Measurements from ENCODE around the gene RAX2. TPM values are rescaled to one million over a fixed set of nuclear protein-coding genes. Genes with fewer than 3 reads are reported as not detected.

Gene RAX2
- total and polyA plus RNA-seq, 2 donors (not counting 3 experiments of a cell fraction or from before 2014, with no cell fraction given), result not detected

DNA sequence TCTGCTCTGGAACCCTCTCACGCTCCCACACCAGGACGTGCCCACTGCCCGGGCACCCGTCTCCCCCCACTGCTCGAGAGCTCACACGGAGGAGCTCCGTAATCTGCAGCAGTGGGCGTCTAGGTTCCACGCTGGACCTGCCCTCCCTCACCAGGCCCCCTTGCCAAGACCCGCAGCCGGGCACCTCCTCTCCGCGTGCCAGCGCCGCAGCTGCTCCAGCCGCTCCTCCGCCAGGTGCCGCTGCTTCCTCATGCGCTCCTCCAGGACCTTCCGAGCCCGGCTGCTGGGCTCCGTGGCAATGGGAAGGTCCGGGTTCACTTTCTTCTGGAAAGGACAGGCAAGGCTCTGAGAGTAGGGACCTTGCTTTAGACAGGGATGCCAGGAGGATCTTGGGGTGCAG lies 49.1 kb upstream of the RAX2 start:
- no peak overlapping the region for H3K27ac ChIP-seq (ENCODE audit: insufficient read depth, low read depth, low read length)
- H2AFZ ChIP-seq (ENCODE audit: low read depth, low read length), result no peak overlapping the region
- H3K9me1 ChIP-seq (replicated peaks; ENCODE audit: control insufficient read depth, extremely low read depth, insufficient read depth, low read length), result no peaks in the 10 kb centered on the region
- H3K79me2 ChIP-seq (ENCODE audit: control insufficient read depth, insufficient read depth, low read length), result no peaks in the 10 kb centered on the region
- no TSS peak for BruUV-seq (replicated peaks)
- intact Hi-C loops (cut with micrococcal nuclease), result no loop called here
- ChIA-PET POLR2A (no interaction called here), CTCF (interaction anchor here (0.7 to 1.4 kb wide), 5 partner anchors 24 to 90 kb away, joined by 3 to 8 read pairs (median 5); no protein-coding TSS in a partner anchor)
- TF ChIP-seq JUN (IDR thresholded peaks at IDR 0.05; ENCODE audit: borderline replicate concordance, insufficient read depth, insufficient read length, low read depth) (no peak), EZH2 (IDR thresholded peaks at IDR 0.05; ENCODE audit: borderline replicate concordance, low read depth, low read length, severe bottlenecking) (no peak), FOS (IDR thresholded peaks at IDR 0.05; ENCODE audit: borderline replicate concordance, insufficient read depth, low read length) (no peak), MYC (IDR thresholded peaks at IDR 0.05; ENCODE audit: low read depth, low read length) (no peak), POLR2AphosphoS5 (IDR thresholded peaks at IDR 0.05; ENCODE audit: insufficient read depth, low read depth, low read length) (no peak), GATA2 (IDR thresholded peaks at IDR 0.05; ENCODE audit: insufficient read depth, insufficient read length, low read depth, low read length) (no peak)
- TF ChIP-seq, protein P1, sequence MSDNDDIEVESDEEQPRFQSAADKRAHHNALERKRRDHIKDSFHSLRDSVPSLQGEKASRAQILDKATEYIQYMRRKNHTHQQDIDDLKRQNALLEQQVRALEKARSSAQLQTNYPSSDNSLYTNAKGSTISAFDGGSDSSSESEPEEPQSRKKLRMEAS (IDR thresholded peaks at IDR 0.05; ENCODE audit: insufficient read depth, insufficient read length), result no peak
- TF ChIP-seq, protein P2, sequence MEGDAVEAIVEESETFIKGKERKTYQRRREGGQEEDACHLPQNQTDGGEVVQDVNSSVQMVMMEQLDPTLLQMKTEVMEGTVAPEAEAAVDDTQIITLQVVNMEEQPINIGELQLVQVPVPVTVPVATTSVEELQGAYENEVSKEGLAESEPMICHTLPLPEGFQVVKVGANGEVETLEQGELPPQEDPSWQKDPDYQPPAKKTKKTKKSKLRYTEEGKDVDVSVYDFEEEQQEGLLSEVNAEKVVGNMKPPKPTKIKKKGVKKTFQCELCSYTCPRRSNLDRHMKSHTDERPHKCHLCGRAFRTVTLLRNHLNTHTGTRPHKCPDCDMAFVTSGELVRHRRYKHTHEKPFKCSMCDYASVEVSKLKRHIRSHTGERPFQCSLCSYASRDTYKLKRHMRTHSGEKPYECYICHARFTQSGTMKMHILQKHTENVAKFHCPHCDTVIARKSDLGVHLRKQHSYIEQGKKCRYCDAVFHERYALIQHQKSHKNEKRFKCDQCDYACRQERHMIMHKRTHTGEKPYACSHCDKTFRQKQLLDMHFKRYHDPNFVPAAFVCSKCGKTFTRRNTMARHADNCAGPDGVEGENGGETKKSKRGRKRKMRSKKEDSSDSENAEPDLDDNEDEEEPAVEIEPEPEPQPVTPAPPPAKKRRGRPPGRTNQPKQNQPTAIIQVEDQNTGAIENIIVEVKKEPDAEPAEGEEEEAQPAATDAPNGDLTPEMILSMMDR (IDR thresholded peaks at IDR 0.05; ENCODE audit: extremely low read depth in 1 of 2, insufficient read depth in 1 of 2, low read depth in 1 of 2, low read length in 2 of 2), result no peak
- H3K4me2 ChIP-seq (ENCODE audit: insufficient read depth, low read length), result no peak overlapping the region
- no peaks in the 10 kb centered on the region for H3K27me3 ChIP-seq (ENCODE audit: control insufficient read depth in 2 of 2, insufficient read depth in 2 of 2, low read length in 2 of 2)
- no peak for DNase-seq (ENCODE audit: low read depth, low spot score)
- H3K9ac ChIP-seq (replicated peaks; ENCODE audit: extremely low read depth, insufficient read depth, low read length), result no peak overlapping the region
- no peaks in the 10 kb centered on the region for H4K20me1 ChIP-seq (replicated peaks; ENCODE audit: control insufficient read depth, extremely low read depth, insufficient read depth, low read length)
- dilution Hi-C loops (cut with MboI; ENCODE audit: extremely low pct_ligation_motif_present, low sequenced_read_pairs), result no loop called here
- no peaks in the 10 kb centered on the region for H3K9me3 ChIP-seq (replicated peaks; ENCODE audit: control insufficient read depth, insufficient read depth, low read length)
- no peaks in the 10 kb centered on the region for H3K4me1 ChIP-seq (ENCODE audit: control insufficient read depth, extremely low read depth, insufficient read depth, low read length)
- no peaks in the 10 kb centered on the region for H3K36me3 ChIP-seq (ENCODE audit: control insufficient read depth in 2 of 2, extremely low read depth in 1 of 2, insufficient read depth in 2 of 2, low read length in 2 of 2)
- H3K4me3 ChIP-seq (replicated peaks in 1 of 3; ENCODE audit: insufficient read depth in 1 of 3, low read depth in 1 of 3, low read length in 3 of 3), result no peak overlapping the region
- no peak for FAIRE-seq
